ENCODE measurements around the gene ZNF248.
"Not testable (repeated sequence)": the region's sequence is repeated elsewhere in the genome, so short reads cannot be mapped to it uniquely, and the experiment has no call there.

The ZNF248 gene

GRCh38 chr10:37738241-37738640 is 119.2 kb downstream of the ZNF248 start:
- not testable (repeated sequence) for DNase-seq

- no peak for DNase-seq
These were observed 120.1 kb downstream of the ZNF248 start for GRCh38 chr10:37737336-37737735.

- no peak for DNase-seq
These were observed 121.3 kb downstream of the ZNF248 start for GRCh38 chr10:37736120-37736519.

- DNase-seq = no peak
These were observed 122.4 kb downstream of the ZNF248 start for GRCh38 chr10:37734971-37735370.

All from MV-4-11 (cell line).